ENCODE results near the gene NTNG2.

- TF ChIP-seq CTCF (conservative IDR thresholded peaks at IDR 0.05 in 1 of 2, IDR thresholded peaks at IDR 0.05 in 1 of 2; ENCODE audit: low read depth in 1 of 2, low read length in 2 of 2): no peak
- TF ChIP-seq EZH2 (IDR thresholded peaks at IDR 0.05; ENCODE audit: low read length, missing control alignments): no peak
These were observed 36.5 kb upstream of the NTNG2 start for GRCh38 chr9:132125361-132125760.
